K562 (cell line): ENCODE data around the gene GALNS. TPM values are rescaled to one million over a fixed set of nuclear protein-coding genes. Genes with fewer than 3 reads are reported as not detected.

ENCODE experiments used
- CEBPZ ChIP-seq: fragments of 150-350 bp; IDR thresholded peaks from 2 replicates; pipeline ENCODE4 v1.6.1; 2014; ENCODE audit warnings: low read depth, mild to moderate bottlenecking, low read length, borderline replicate concordance
- CHD2 ChIP-seq: IDR thresholded peaks from 2 replicates; pipeline ENCODE4 v1.6.1; 2011; ENCODE audit warnings: low read depth, low read length
- COPS2 ChIP-seq: fragments of 450-650 bp; conservative IDR thresholded peaks from 2 replicates; pipeline ENCODE4 v1.6.1; 2016; ENCODE audit warnings: mild to moderate bottlenecking, moderate library complexity
- CTCF ChIP-seq, 3 experiments: IDR thresholded peaks in 2 of 3; conservative IDR thresholded peaks in 1 of 3; 2 replicates each; pipeline ENCODE4 v1.5.1; 2011 to 2012; ENCODE audit warnings: low read length in 3 of 3, mild to moderate bottlenecking in 3 of 3, control low read depth in 2 of 3, improper control_type of control experiment in 1 of 3, inconsistent platforms in 1 of 3, low read depth in 1 of 3, mixed read lengths in 1 of 3, moderate library complexity in 1 of 3; ENCODE audit not compliant: insufficient read depth in 2 of 3
- CXXC5 ChIP-seq: fragments of 250-450 bp; sonication (Bioruptor Pico); IDR thresholded peaks from 2 replicates; pipeline ENCODE4 v1.8.0; 2022; ENCODE audit warnings: inconsistent platforms, mild to moderate bottlenecking, moderate library complexity
- FOXK2 ChIP-seq, 2 experiments: fragments of 450-650 bp; IDR thresholded peaks in 1 of 2; conservative IDR thresholded peaks in 1 of 2; 2 replicates each; pipeline ENCODE4 v1.6.1; 2016; ENCODE audit warnings: low read depth in 2 of 2, mild to moderate bottlenecking in 1 of 2
- NFXL1 ChIP-seq: fragments of 450-650 bp; formaldehyde crosslinking; IDR thresholded peaks from 2 replicates; pipeline ENCODE4 v1.4.0; 2021; ENCODE audit warnings: mild to moderate bottlenecking
- POLR2A ChIP-seq: fragments of 450-650 bp; conservative IDR thresholded peaks from 2 replicates; pipeline ENCODE4 v1.6.1; 2016
- STAG1 ChIP-seq: sonication (generic); formaldehyde crosslinking; IDR thresholded peaks from 2 replicates; pipeline ENCODE4 v1.5.0; 2020; ENCODE audit warnings: missing genetic modification reagents, borderline replicate concordance
- SUPT5H ChIP-seq: fragments of 450-650 bp; IDR thresholded peaks from 2 replicates; pipeline ENCODE4 v1.6.1; 2016
- TAF15 ChIP-seq: fragments of 200-400 bp; formaldehyde crosslinking; IDR thresholded peaks from 2 replicates; pipeline ENCODE4 v1.6.1; 2017; ENCODE audit warnings: mild to moderate bottlenecking, low read depth, low read length, moderate library complexity
- TGIF2 ChIP-seq: sonication (generic); formaldehyde crosslinking; IDR thresholded peaks from 2 replicates; pipeline ENCODE4 v1.8.1; 2022; ENCODE audit warnings: mild to moderate bottlenecking, missing genetic modification reagents, moderate library complexity
- TRIM25 ChIP-seq: fragments of 450-650 bp; IDR thresholded peaks from 2 replicates; pipeline ENCODE4 v1.7.0; 2016; ENCODE audit warnings: borderline replicate concordance
- ZBTB11 ChIP-seq, 3 experiments: fragments of 200-800 bp in 1 of 3; fragments of 250-450 bp in 1 of 3; fragments of 450-650 bp in 1 of 3; sonication (Bioruptor Pico) in 1 of 3; sonication (Bioruptor generic) in 1 of 3; formaldehyde crosslinking in 1 of 3; IDR thresholded peaks; 2 replicates each; pipeline versions ENCODE4 v1.6.1 to v1.8.0; 2016 to 2022; ENCODE audit warnings: mild to moderate bottlenecking in 2 of 3, missing genetic modification characterization in 2 of 3, missing compliant biosample characterization in 1 of 3, moderate library complexity in 1 of 3
- polyA plus RNA-seq, 8 experiments: library from polyadenylated mRNA; depleted of rRNA in 4 of 8; stranded (reverse) in 5 of 8; unstranded in 3 of 8; fragments of >200 nt; fragmentation: Nextera tagmentation in 2 of 8; fragmentation: Illumina TruSeq in 1 of 8; extraction: Ambion mirVana in 2 of 8; extraction: Trizol in 1 of 8; gene quantifications; 2 replicates each; pipeline versions ENCODE4 v1.2.1 to v1.2.3, GENCODE V29; 2011 to 2014; ENCODE audit warnings: inconsistent platforms in 1 of 8, missing spikeins in 1 of 8
- total RNA-seq, 7 experiments: library from RNA; depleted of rRNA in 6 of 7; stranded (reverse); fragments of >200 nt in 6 of 7; fragmentation: Illumina TruSeq in 2 of 7; extraction: Trizol in 2 of 7; gene quantifications; 2 replicates each; pipeline versions ENCODE4 v1.2.1 to v1.2.3, GENCODE V29; 2011 to 2021; ENCODE audit warnings: low replicate concordance in 1 of 7

The GALNS gene
- total and polyA plus RNA-seq, 9 of the 15 experiments (the other 6 are each of a cell fraction or from before 2014, with no cell fraction given): 0.38 to 13.2 (median 4.3) TPM

- TF ChIP-seq FOXK2 (conservative IDR thresholded peaks at IDR 0.05 in 1 of 2, IDR thresholded peaks at IDR 0.05 in 1 of 2; ENCODE audit: low read depth in 2 of 2) (no peak), TAF15 (no peak), POLR2A (0 out of 2 replicates have a peak, but pooled peaks have one; percentile 12), CXXC5 (CRISPR knock-in tag) (peak; percentile 33; the same call in 1 of the 2 replicates), NFXL1 (CRISPR knock-in tag) (no peak), TRIM25 (no peak), CTCF (IDR thresholded peaks at IDR 0.05 in 2 of 3, conservative IDR thresholded peaks at IDR 0.05 in 1 of 3; ENCODE audit: insufficient read depth in 2 of 3, low read depth in 1 of 3, low read length in 3 of 3) (no peak), ZBTB11 (CRISPR knock-in tag; IDR thresholded peaks at IDR 0.05) (0 out of 6 replicates have a peak, but pooled peaks of 1 of the 3 experiments have one; percentile 8), TGIF2 (CRISPR knock-in tag) (no peak), CHD2 (no peak), CEBPZ (no peak), STAG1 (CRISPR knock-in tag) (no peak), COPS2 (no peak), SUPT5H (0 out of 2 replicates have a peak, but pooled peaks have one; percentile 10)
These were observed 77.2 kb downstream of the GALNS start (continued) for GRCh38 chr16:88779406-88780141.
